ENCODE data around the gene DNMT3L.
"Not testable (repeated sequence)": the region's sequence is repeated elsewhere in the genome, so short reads cannot be mapped to it uniquely, and the experiment has no call there.

Gene DNMT3L

GRCh38 chr21:44275041-44275440 lies 13.3 kb upstream of the DNMT3L start:
- no peak for DNase-seq

- DNase-seq = no peak
Observed at GRCh38 chr21:44273046-44273445, 11.3 kb upstream of the DNMT3L start.

GRCh38 chr21:44272284-44272858 lies 10.7 kb upstream of the DNMT3L start:
- no peak for DNase-seq

- no peak for DNase-seq
Observed at GRCh38 chr21:44271558-44272283, 10.0 kb upstream of the DNMT3L start.

- DNase-seq = no peak
Observed at GRCh38 chr21:44269090-44269489, 7.4 kb upstream of the DNMT3L start.

- DNase-seq = no peak
Observed at GRCh38 chr21:44267655-44268142, 6.0 kb upstream of the DNMT3L start.

GRCh38 chr21:44265734-44266270 lies 4.1 kb upstream of the DNMT3L start:
- DNase-seq = no peak

GRCh38 chr21:44263768-44264167 lies 2.1 kb upstream of the DNMT3L start:
- no peak for DNase-seq

GRCh38 chr21:44263221-44263760 lies 1.6 kb upstream of the DNMT3L start:
- no peak for DNase-seq

- DNase-seq = no peak
Observed at GRCh38 chr21:44262338-44263056, 800 bp upstream of the DNMT3L start.

- DNase-seq = no peak
Observed at GRCh38 chr21:44260791-44261631, 686 bp downstream of the DNMT3L start.

GRCh38 chr21:44260066-44260465 lies 1.6 kb downstream of the DNMT3L start:
- no peak for DNase-seq

- DNase-seq = no peak
Observed at GRCh38 chr21:44259082-44259705, 2.5 kb downstream of the DNMT3L start.

GRCh38 chr21:44258056-44258725 lies 3.5 kb downstream of the DNMT3L start:
- no peak for DNase-seq

GRCh38 chr21:44255511-44255981 lies 6.2 kb downstream of the DNMT3L start:
- DNase-seq = no peak

GRCh38 chr21:44253832-44254710 lies 7.6 kb downstream of the DNMT3L start:
- DNase-seq = no peak

GRCh38 chr21:44249204-44250037 lies 12.3 kb downstream of the DNMT3L start:
- not testable (repeated sequence) for DNase-seq

- not testable (repeated sequence) for DNase-seq
Observed at GRCh38 chr21:44247904-44248303, 13.8 kb downstream of the DNMT3L start.

- DNase-seq = not testable (repeated sequence)
Observed at GRCh38 chr21:44243980-44244379, 17.7 kb downstream of the DNMT3L start.

All from stimulated activated CD8-positive, alpha-beta memory T cell treated with anti-CD3 and anti-CD28 coated beads, Interleukin-4, amount 100 ng/mL, for 48 hours (primary cell).